ENCODE data around the gene HMOX1.

- TF ChIP-seq CTCF (IDR thresholded peaks at IDR 0.05) (no peak), POLR2AphosphoS5 (IDR thresholded peaks at IDR 0.05) (no peak), EP300 (IDR thresholded peaks at IDR 0.05; ENCODE audit: low read depth) (no peak)
Observed at GRCh38 chr22:35404176-35404575, 23.3 kb downstream of the HMOX1 start.

Data from transverse colon (tissue), 4 donors.